Neural progenitor cell (in vitro differentiated cells): ENCODE data around the gene PCSK1N.

Experiments
- EZH2 ChIP-seq: fragments of 200-600 bp; sonication (generic); IDR thresholded peaks from 2 replicates; pipeline ENCODE4 v1.6.1; 2017; ENCODE audit warnings: antibody characterized with exemption, mild to moderate bottlenecking, moderate library complexity
- EZH2phosphoT487 ChIP-seq: fragments of 200-600 bp; sonication (generic); IDR thresholded peaks from 2 replicates; pipeline ENCODE4 v1.6.1; 2017; ENCODE audit warnings: antibody characterized with exemption
- TF ChIP-seq, protein P1 (sequence below): fragments of 200-600 bp; sonication (generic); IDR thresholded peaks from 2 replicates; pipeline ENCODE4 v1.5.1; 2017; ENCODE audit warnings: antibody characterized with exemption, mild to moderate bottlenecking

DNA sequence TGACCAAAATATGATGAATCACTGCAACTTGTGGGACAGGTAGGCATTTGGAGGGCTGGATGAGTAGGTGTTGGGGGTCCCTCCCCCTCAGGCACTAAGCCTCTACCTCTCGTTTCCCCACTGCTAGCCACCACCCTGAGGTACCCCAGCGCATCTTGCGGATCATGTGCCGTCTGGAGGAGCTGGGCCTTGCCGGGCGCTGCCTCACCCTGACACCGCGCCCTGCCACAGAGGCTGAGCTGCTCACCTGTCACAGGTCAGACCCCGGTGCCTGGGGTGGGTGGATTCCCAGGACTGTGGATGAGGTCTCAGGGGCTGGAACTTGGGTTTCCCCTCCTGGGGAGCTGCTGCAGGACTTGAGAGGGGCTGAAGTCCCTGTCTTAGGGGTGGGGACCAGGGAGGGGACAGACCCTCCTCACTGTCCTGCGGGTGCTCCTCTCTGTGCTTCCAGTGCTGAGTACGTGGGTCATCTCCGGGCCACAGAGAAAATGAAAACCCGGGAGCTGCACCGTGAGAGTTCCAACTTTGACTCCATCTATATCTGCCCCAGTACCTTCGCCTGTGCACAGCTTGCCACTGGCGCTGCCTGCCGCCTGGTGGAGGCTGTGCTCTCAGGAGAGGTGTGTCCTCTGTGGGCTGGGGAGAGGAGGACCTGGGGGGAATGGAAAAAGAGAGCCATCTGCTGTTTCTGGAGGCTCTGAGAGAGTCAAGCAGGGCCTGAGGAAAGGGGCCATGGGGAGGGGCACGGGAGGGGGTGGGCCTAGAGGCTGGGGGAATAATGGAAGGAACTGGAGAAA lies 19.2 kb downstream of the PCSK1N start:
- TF ChIP-seq, protein P1, sequence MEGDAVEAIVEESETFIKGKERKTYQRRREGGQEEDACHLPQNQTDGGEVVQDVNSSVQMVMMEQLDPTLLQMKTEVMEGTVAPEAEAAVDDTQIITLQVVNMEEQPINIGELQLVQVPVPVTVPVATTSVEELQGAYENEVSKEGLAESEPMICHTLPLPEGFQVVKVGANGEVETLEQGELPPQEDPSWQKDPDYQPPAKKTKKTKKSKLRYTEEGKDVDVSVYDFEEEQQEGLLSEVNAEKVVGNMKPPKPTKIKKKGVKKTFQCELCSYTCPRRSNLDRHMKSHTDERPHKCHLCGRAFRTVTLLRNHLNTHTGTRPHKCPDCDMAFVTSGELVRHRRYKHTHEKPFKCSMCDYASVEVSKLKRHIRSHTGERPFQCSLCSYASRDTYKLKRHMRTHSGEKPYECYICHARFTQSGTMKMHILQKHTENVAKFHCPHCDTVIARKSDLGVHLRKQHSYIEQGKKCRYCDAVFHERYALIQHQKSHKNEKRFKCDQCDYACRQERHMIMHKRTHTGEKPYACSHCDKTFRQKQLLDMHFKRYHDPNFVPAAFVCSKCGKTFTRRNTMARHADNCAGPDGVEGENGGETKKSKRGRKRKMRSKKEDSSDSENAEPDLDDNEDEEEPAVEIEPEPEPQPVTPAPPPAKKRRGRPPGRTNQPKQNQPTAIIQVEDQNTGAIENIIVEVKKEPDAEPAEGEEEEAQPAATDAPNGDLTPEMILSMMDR, result no peak
- no peak for TF ChIP-seq EZH2
- TF ChIP-seq EZH2phosphoT487, result no peak
